HCT116 (cell line): ENCODE measurements around the gene SHTN1. TPM values are rescaled to one million over a fixed set of nuclear protein-coding genes. Genes with fewer than 3 reads are reported as not detected.

Experiments used
- ATAC-seq: fragments of 200-7000 bp; cut with Tn5 transposase; 2 replicates; pipeline ENCODE4 v1.9.1; 2020; ENCODE audit warnings: mild to moderate bottlenecking, moderate library complexity
- BruUV-seq: library from RNA; stranded (reverse); fragments of 400-500 nt; replicated peaks from 2 replicates; lab custom pipeline; 2021; lab: Mats Ljungman, UMichigan
- CTCF ChIA-PET: fragments of 300-600 bp; sonication (Branson Sonifier 250); formaldehyde crosslinking; loops from one replicate; lab custom pipeline; 2021; ENCODE audit warnings: antibody characterized with exemption; lab: Charles Lee
- POLR2A ChIA-PET: fragments of 300-600, 350-600 bp; sonication (Branson Sonifier 250); formaldehyde crosslinking; loops from one replicate; lab custom pipeline; 2021; ENCODE audit warnings: antibody characterized with exemption; lab: Charles Lee
- RAD21 ChIA-PET, 2 experiments: fragments of 300-600 bp; sonication (Branson Sonifier 250); formaldehyde crosslinking; loops; one replicate each; lab custom pipeline; 2023; ENCODE audit warnings: low total read pairs in 2 of 2; ENCODE audit not compliant: uncharacterized antibody in 2 of 2, unreplicated experiment in 2 of 2, low non-redundant PET in 1 of 2; lab: Charles Lee
- DNase-seq: peaks from one replicate; pipeline ENCODE4 v3.0.0-alpha.2; 2010; ENCODE audit warnings: low read depth, low spot score
- H2AFZ ChIP-seq: fragments of 200-600 bp; shearing (Covaris generic), sonication (generic); 2 replicates; pipeline ENCODE4 v1.6.1; 2017; ENCODE audit warnings: low read depth, mixed run types, mixed read lengths, antibody characterized with exemption, low read length; ENCODE audit not compliant: poor library complexity, severe bottlenecking
- H3K27ac ChIP-seq: 2 replicates; pipeline ENCODE4 v1.5.1; 2012; ENCODE audit warnings: low read depth, low read length
- H3K27me3 ChIP-seq: fragments of 200-600 bp; sonication (generic); 2 replicates; pipeline ENCODE4 v1.6.1; 2016; ENCODE audit warnings: mixed run types, low read length, mixed read lengths; ENCODE audit not compliant: insufficient read depth
- H3K36me3 ChIP-seq, 2 experiments: fragments of 200-500 bp in 1 of 2; fragments of 200-600 bp in 1 of 2; sonication (Bioruptor generic) in 1 of 2; sonication (generic) in 1 of 2; 2 replicates each; pipeline versions ENCODE4 v1.5.1 to v1.6.1; 2014 to 2016; ENCODE audit warnings: low read length in 2 of 2, inconsistent platforms in 1 of 2, mixed read lengths in 1 of 2, mixed run types in 1 of 2; ENCODE audit not compliant: insufficient read depth in 2 of 2, control insufficient read depth in 1 of 2
- H3K4me1 ChIP-seq, 2 experiments: fragments of 200-600 bp in 1 of 2; sonication (generic) in 1 of 2; 2 replicates each; pipeline versions ENCODE4 v1.5.1 to v1.6.1; 2012 to 2017; ENCODE audit warnings: low read length in 2 of 2, inconsistent platforms in 1 of 2, mild to moderate bottlenecking in 1 of 2, mixed read lengths in 1 of 2, mixed run types in 1 of 2, moderate library complexity in 1 of 2; ENCODE audit not compliant: insufficient read depth in 2 of 2, control insufficient read depth in 1 of 2
- H3K4me2 ChIP-seq: fragments of 200-600 bp; sonication (generic); 2 replicates; pipeline ENCODE4 v1.6.1; 2017; ENCODE audit warnings: mixed run types, low read length, mixed read lengths
- H3K4me3 ChIP-seq, 2 experiments: fragments of 200-600 bp in 1 of 2; sonication (generic) in 1 of 2; replicated peaks in 1 of 2; 2 replicates each; pipeline ENCODE4 v1.5.1; 2011 to 2016; ENCODE audit warnings: low read length in 2 of 2, control low read depth in 1 of 2, low read depth in 1 of 2, mild to moderate bottlenecking in 1 of 2, mixed read lengths in 1 of 2, mixed run types in 1 of 2
- H3K79me2 ChIP-seq: fragments of 200-600 bp; sonication (generic); 2 replicates; pipeline ENCODE4 v1.6.1; 2017; ENCODE audit warnings: mild to moderate bottlenecking, mixed run types, low read length, moderate library complexity, mixed read lengths; ENCODE audit not compliant: insufficient read depth
- H3K9ac ChIP-seq: fragments of 200-600 bp; sonication (generic); 2 replicates; pipeline ENCODE4 v1.6.1; 2016; ENCODE audit warnings: low read length, mixed read lengths
- H3K9me2 ChIP-seq: fragments of 200-600 bp; sonication (generic), shearing (Covaris generic); 2 replicates; pipeline ENCODE4 v1.6.1; 2017; ENCODE audit warnings: mixed run types, mild to moderate bottlenecking, moderate library complexity; ENCODE audit not compliant: insufficient read depth
- H3K9me3 ChIP-seq, 2 experiments: fragments of 200-500 bp in 1 of 2; fragments of 200-600 bp in 1 of 2; sonication (Bioruptor generic) in 1 of 2; sonication (generic) in 1 of 2; 2 replicates each; pipeline ENCODE4 v1.6.1; 2014 to 2017; ENCODE audit warnings: low read length in 2 of 2, mixed read lengths in 2 of 2, inconsistent platforms in 1 of 2, low read depth in 1 of 2, mild to moderate bottlenecking in 1 of 2, mixed run types in 1 of 2, moderate library complexity in 1 of 2; ENCODE audit not compliant: control insufficient read depth in 1 of 2, insufficient read depth in 1 of 2
- H4K20me1 ChIP-seq: fragments of 200-600 bp; sonication (generic), shearing (Covaris generic); 2 replicates; pipeline ENCODE4 v1.6.1; 2017; ENCODE audit warnings: mixed run types, mild to moderate bottlenecking, moderate library complexity; ENCODE audit not compliant: insufficient read depth
- CBX3 ChIP-seq: IDR thresholded peaks from 2 replicates; pipeline ENCODE4 v1.6.1; 2012; ENCODE audit warnings: low read depth
- CTCF ChIP-seq, 3 experiments: fragments of 200-600 bp in 1 of 3; sonication (generic) in 1 of 3; IDR thresholded peaks in 2 of 3; conservative IDR thresholded peaks in 1 of 3; 2 replicates each; pipeline ENCODE4 v1.5.1; 2012 to 2017; ENCODE audit warnings: low read depth in 2 of 3, low read length in 2 of 3, antibody characterized with exemption in 1 of 3, borderline replicate concordance in 1 of 3, control low read depth in 1 of 3, mild to moderate bottlenecking in 1 of 3, mixed read lengths in 1 of 3, mixed run types in 1 of 3, moderate library complexity in 1 of 3; ENCODE audit not compliant: insufficient read depth in 1 of 3
- EZH2 ChIP-seq: fragments of 200-600 bp; sonication (generic); IDR thresholded peaks from 2 replicates; pipeline ENCODE4 v1.6.1; 2017; ENCODE audit warnings: antibody characterized with exemption, mixed run types
- EZH2phosphoT487 ChIP-seq: fragments of 200-600 bp; IDR thresholded peaks from 2 replicates; pipeline ENCODE4 v1.6.1; 2018; ENCODE audit warnings: antibody characterized with exemption, borderline replicate concordance
- FOSL1 ChIP-seq: IDR thresholded peaks from 2 replicates; pipeline ENCODE4 v1.6.1; 2012; ENCODE audit warnings: low read depth
- RAD21 ChIP-seq: IDR thresholded peaks from 2 replicates; pipeline ENCODE4 v1.6.1; 2012; ENCODE audit warnings: low read depth, mild to moderate bottlenecking
- YY1 ChIP-seq: IDR thresholded peaks from 2 replicates; pipeline ENCODE4 v1.6.1; 2011; ENCODE audit warnings: low read length, low read depth, moderate library complexity, mild to moderate bottlenecking; ENCODE audit not compliant: insufficient replicate concordance; ENCODE audit errors: extremely low read depth
- intact Hi-C: fragments of 100-400 bp; cut with micrococcal nuclease; formaldehyde crosslinking; loops from 2 replicates; pipeline ENCODE4 v1.10.0; 2022
- total RNA-seq: library from RNA; stranded (reverse); gene quantifications from one replicate; pipeline ENCODE4 v1.2.1, GENCODE V29; 2021; ENCODE audit not compliant: unreplicated experiment
- TF ChIP-seq, protein P1 (sequence below): IDR thresholded peaks from 2 replicates; pipeline ENCODE4 v1.6.1; 2012

The SHTN1 gene
- total RNA-seq, 1 experiment from 2014 or later = 64.0 TPM

DNA sequence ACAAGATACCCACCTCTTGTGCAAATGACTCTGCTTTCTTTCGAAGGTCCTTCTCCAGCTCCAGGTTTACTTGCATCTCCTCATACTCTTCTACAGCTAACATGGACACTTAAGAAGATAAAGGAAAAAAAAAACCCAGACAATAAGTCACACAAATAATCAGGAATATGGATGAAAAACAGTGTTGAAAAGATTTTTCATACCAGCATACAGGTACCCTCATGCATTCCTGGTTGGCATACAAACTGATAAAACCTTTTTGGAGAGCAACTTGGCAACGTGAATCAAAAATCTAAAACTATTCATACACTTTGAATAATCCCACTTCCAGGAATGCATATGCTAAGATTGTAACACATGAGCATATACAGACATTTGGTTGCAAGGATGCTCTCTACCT is 60.1 kb downstream of the SHTN1 start:
- POLR2A ChIA-PET = no interaction called here
- BruUV-seq = no TSS peak
- no peak for DNase-seq
- Histone ChIP-seq H3K9ac (no peak overlapping the region), H3K36me3 (peaks cover 30 to 36% of the 10 kb centered on the region in 2 experiments), H3K79me2 (0 out of 2 replicates have a peak, but pooled peaks cover 3% of the 10 kb centered on the region), H3K27me3 (no peaks in the 10 kb centered on the region), H3K4me1 (peaks cover 22 to 23% of the 10 kb centered on the region in 2 experiments), H3K9me2 (no peaks in the 10 kb centered on the region), H3K4me3 (no peak overlapping the region), H4K20me1 (peaks cover 14% of the 10 kb centered on the region), H3K4me2 (no peak overlapping the region), H3K9me3 (no peaks in the 10 kb centered on the region), H3K27ac (no peak overlapping the region), H2AFZ (no peak overlapping the region)
- intact Hi-C loops = loop anchor here (10.0 kb wide), 1 partner anchor 130 kb away; no protein-coding TSS in a partner anchor
- CTCF ChIA-PET = no interaction called here
- RAD21 ChIA-PET = no interaction called here
- ATAC-seq = no peak
- TF ChIP-seq YY1 = no peak
- TF ChIP-seq CBX3 = no peak
- TF ChIP-seq EZH2phosphoT487 = no peak
- no peak for TF ChIP-seq RAD21
- no peak for TF ChIP-seq EZH2

DNA sequence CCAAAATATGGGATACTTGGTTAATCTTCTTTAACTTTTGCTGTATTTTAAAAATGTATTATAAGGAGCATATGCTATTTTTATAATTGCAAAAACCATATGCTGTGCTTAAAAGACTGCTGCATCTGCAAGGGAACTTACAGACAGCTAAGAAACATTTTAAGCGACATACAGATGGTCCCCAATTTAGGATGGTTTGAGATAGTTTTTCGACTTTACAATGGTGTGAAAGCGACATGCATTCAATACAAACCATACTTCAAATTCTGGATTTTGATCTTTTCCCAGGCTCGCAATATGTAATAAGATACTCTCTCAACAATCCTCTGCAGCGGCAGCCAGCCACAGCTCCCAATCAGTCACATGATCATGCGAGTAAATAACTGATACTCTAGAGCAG is 73.2 kb downstream of the SHTN1 start:
- Histone ChIP-seq H4K20me1 (no peaks in the 10 kb centered on the region), H3K4me3 (no peak overlapping the region), H3K9me2 (no peaks in the 10 kb centered on the region), H3K36me3 (peaks cover 20 to 22% of the 10 kb centered on the region in 2 experiments; a peak in 3 of 4 replicates), H3K4me1 (0 out of 4 replicates have a peak, but pooled peaks cover 0 to under 1% of the 10 kb centered on the region in 2 experiments), H3K4me2 (no peak overlapping the region), H3K9ac (no peak overlapping the region), H3K27ac (no peak overlapping the region), H3K79me2 (no peaks in the 10 kb centered on the region), H3K9me3 (no peaks in the 10 kb centered on the region), H3K27me3 (no peaks in the 10 kb centered on the region), H2AFZ (no peak overlapping the region)
- CTCF ChIA-PET = no interaction called here
- RAD21 ChIA-PET = no interaction called here
- DNase-seq = no peak
- POLR2A ChIA-PET = no interaction called here
- TF ChIP-seq, protein P1, sequence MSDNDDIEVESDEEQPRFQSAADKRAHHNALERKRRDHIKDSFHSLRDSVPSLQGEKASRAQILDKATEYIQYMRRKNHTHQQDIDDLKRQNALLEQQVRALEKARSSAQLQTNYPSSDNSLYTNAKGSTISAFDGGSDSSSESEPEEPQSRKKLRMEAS = no peak
- no peak for TF ChIP-seq FOSL1
- TF ChIP-seq EZH2phosphoT487 = no peak
- no peak for TF ChIP-seq CTCF (IDR thresholded peaks at IDR 0.05 in 2 of 3, conservative IDR thresholded peaks at IDR 0.05 in 1 of 3; ENCODE audit: borderline replicate concordance in 1 of 3, insufficient read depth in 1 of 3, low read depth in 2 of 3, low read length in 2 of 3)
- ATAC-seq = no peak
- intact Hi-C loops = no loop called here
- no TSS peak for BruUV-seq
